Measurements from ENCODE around the gene BCL2L2. TPM values are rescaled to one million over a fixed set of nuclear protein-coding genes. Genes with fewer than 3 reads are reported as not detected.
"Not testable (repeated sequence)": the region's sequence is repeated elsewhere in the genome, so short reads cannot be mapped to it uniquely, and the experiment has no call there.

Gene BCL2L2
- total RNA-seq, 1 experiment from 2014 or later = 20.3 TPM

GRCh38 chr14:23269193-23269592 lies 37.4 kb upstream of the BCL2L2 start:
- ChIA-PET CTCF (no interaction called here), POLR2A (ENCODE audit: unreplicated experiment) (no interaction called here)

GRCh38 chr14:23275412-23275811 lies 31.2 kb upstream of the BCL2L2 start:
- Histone ChIP-seq H3K9me2 (ENCODE audit: insufficient read depth) (no peaks in the 10 kb centered on the region), H3K36me3 (ENCODE audit: low read depth) (no peaks in the 10 kb centered on the region), H3K9me3 (ENCODE audit: insufficient read depth, low read depth) (no peaks in the 10 kb centered on the region), H2AFZ (no peak overlapping the region), H3F3A (ENCODE audit: insufficient read depth, low read depth) (no peaks in the 10 kb centered on the region), H3K4me3 (no peak overlapping the region), H3K27ac (no peak overlapping the region), H4K20me1 (ENCODE audit: insufficient read depth) (no peaks in the 10 kb centered on the region), H3K27me3 (ENCODE audit: insufficient read depth, low read depth) (no peaks in the 10 kb centered on the region), H3K79me2 (ENCODE audit: low read depth) (no peaks in the 10 kb centered on the region), H3K4me2 (no peak overlapping the region), H3K4me1 (replicated peaks; ENCODE audit: insufficient read depth) (no peaks in the 10 kb centered on the region)
- no TSS peak for BruUV-seq (replicated peaks)
- intact Hi-C loops (cut with micrococcal nuclease; ENCODE audit: unreplicated experiment) = no loop called here
- POLR2A ChIA-PET (ENCODE audit: unreplicated experiment) = no interaction called here
- no peak for TF ChIP-seq EZH2 (IDR thresholded peaks at IDR 0.05; ENCODE audit: low read depth)
- TF ChIP-seq CTCF (conservative IDR thresholded peaks at IDR 0.05) = no peak
- CTCF ChIA-PET = no interaction called here
- DNase-seq = no peak

More at GRCh38 chr14:23269193-23269592, 37.4 kb upstream of the BCL2L2 start:
- Histone ChIP-seq H3K36me3 (ENCODE audit: low read depth) (no peaks in the 10 kb centered on the region), H2AFZ (no peak overlapping the region), H3K9me3 (ENCODE audit: insufficient read depth, low read depth) (no peaks in the 10 kb centered on the region), H3K27me3 (ENCODE audit: insufficient read depth, low read depth) (no peaks in the 10 kb centered on the region), H3K4me3 (no peak overlapping the region), H3K9me2 (ENCODE audit: insufficient read depth) (no peaks in the 10 kb centered on the region), H3F3A (ENCODE audit: insufficient read depth, low read depth) (no peaks in the 10 kb centered on the region), H3K79me2 (ENCODE audit: low read depth) (no peaks in the 10 kb centered on the region), H3K27ac (no peak overlapping the region), H3K4me1 (replicated peaks; ENCODE audit: insufficient read depth) (no peaks in the 10 kb centered on the region), H4K20me1 (ENCODE audit: insufficient read depth) (no peaks in the 10 kb centered on the region), H3K4me2 (no peak overlapping the region)
- no TSS peak for BruUV-seq (replicated peaks)
- no peak for DNase-seq
- intact Hi-C loops (cut with micrococcal nuclease; ENCODE audit: unreplicated experiment) = loop anchor here (10.0 kb wide), 1 partner anchor 144 kb away; no protein-coding TSS in a partner anchor
- no peak for TF ChIP-seq EZH2 (IDR thresholded peaks at IDR 0.05; ENCODE audit: low read depth)
- no peak for TF ChIP-seq CTCF (conservative IDR thresholded peaks at IDR 0.05)

GRCh38 chr14:23277189-23277588 lies 29.4 kb upstream of the BCL2L2 start:
- intact Hi-C loops (cut with micrococcal nuclease; ENCODE audit: unreplicated experiment) = no loop called here
- ChIA-PET POLR2A (ENCODE audit: unreplicated experiment) (interaction anchor here (0.9 kb wide), 1 partner anchor 231 kb away, joined by 3 read pairs; no protein-coding TSS in a partner anchor), CTCF (no interaction called here)
- no peaks in the 10 kb centered on the region for H3K9me2 ChIP-seq (ENCODE audit: insufficient read depth)
- TF ChIP-seq CTCF (conservative IDR thresholded peaks at IDR 0.05) (no peak), EZH2 (IDR thresholded peaks at IDR 0.05; ENCODE audit: low read depth) (no peak)
- DNase-seq = no peak
- no TSS peak for BruUV-seq (replicated peaks)
- H3K27ac ChIP-seq = no peak overlapping the region
- no peak overlapping the region for H3K4me2 ChIP-seq
- no peaks in the 10 kb centered on the region for H3K4me1 ChIP-seq (replicated peaks; ENCODE audit: insufficient read depth)
- H3F3A ChIP-seq (ENCODE audit: insufficient read depth, low read depth) = no peaks in the 10 kb centered on the region
- no peaks in the 10 kb centered on the region for H4K20me1 ChIP-seq (ENCODE audit: insufficient read depth)
- no peak overlapping the region for H2AFZ ChIP-seq
- H3K4me3 ChIP-seq = no peak overlapping the region
- H3K79me2 ChIP-seq (ENCODE audit: low read depth) = no peaks in the 10 kb centered on the region
- H3K9me3 ChIP-seq (ENCODE audit: insufficient read depth, low read depth) = no peaks in the 10 kb centered on the region
- H3K27me3 ChIP-seq (ENCODE audit: insufficient read depth, low read depth) = no peaks in the 10 kb centered on the region
- no peaks in the 10 kb centered on the region for H3K36me3 ChIP-seq (ENCODE audit: low read depth)

GRCh38 chr14:23277928-23278327 lies 28.7 kb upstream of the BCL2L2 start:
- H4K20me1 ChIP-seq (ENCODE audit: insufficient read depth); H2AFZ ChIP-seq; H3K9me3 ChIP-seq (ENCODE audit: insufficient read depth, low read depth); intact Hi-C loops (cut with micrococcal nuclease; ENCODE audit: unreplicated experiment); H3K4me1 ChIP-seq (replicated peaks; ENCODE audit: insufficient read depth); CTCF ChIA-PET; H3K4me2 ChIP-seq; H3K4me3 ChIP-seq; BruUV-seq (replicated peaks); H3K27me3 ChIP-seq (ENCODE audit: insufficient read depth, low read depth); H3K9me2 ChIP-seq (ENCODE audit: insufficient read depth); H3K27ac ChIP-seq; H3K79me2 ChIP-seq (ENCODE audit: low read depth); H3F3A ChIP-seq (ENCODE audit: insufficient read depth, low read depth); H3K36me3 ChIP-seq (ENCODE audit: low read depth); DNase-seq: not testable (repeated sequence)
- POLR2A ChIA-PET (ENCODE audit: unreplicated experiment) = interaction anchor here (0.5 kb wide), 1 partner anchor 28 kb away, joined by 3 read pairs; no protein-coding TSS in a partner anchor

Measured in PC-9 (cell line).